K562 (cell line): ENCODE results near the gene TRAP1. TPM values are rescaled to one million over a fixed set of nuclear protein-coding genes. Genes with fewer than 3 reads are reported as not detected.

Experiments
- ATAC-seq: fragments of 200-7000 bp; cut with Tn5 transposase; 3 replicates; pipeline ENCODE4 v1.9.1; 2020; ENCODE audit warnings: moderate library complexity
- BruUV-seq: library from RNA; stranded (reverse); fragments of 400-500 nt; replicated peaks from 2 replicates; lab custom pipeline; 2021; lab: Mats Ljungman, UMichigan
- CTCF ChIA-PET: fragments of 300-600 bp; formaldehyde crosslinking; extraction: SDS; loops from one replicate; lab custom pipeline; 2021; ENCODE audit warnings: low intra/inter-chr PET ratio; lab: Yijun Ruan, JAX
- POLR2A ChIA-PET: fragments of 300-600, 350-650 bp; sonication (Branson Sonifier 250); formaldehyde crosslinking; extraction: SDS; loops from one replicate; lab custom pipeline; 2021; ENCODE audit warnings: antibody characterized with exemption, inconsistent platforms; lab: Yijun Ruan, JAX
- DNase-seq, 4 experiments: peaks; one replicate each; pipeline versions ENCODE4 v3.0.0 to v3.0.0-alpha.2; 2011 to 2018; ENCODE audit warnings: low spot score in 3 of 4, mixed read lengths in 3 of 4; ENCODE audit errors: extremely low read depth in 1 of 4
- FAIRE-seq: peaks from 2 replicates; lab custom pipeline; 2011; peaks lifted over from hg19 to GRCh38; lab: Jason Lieb, UNC
- H2AFZ ChIP-seq: 2 replicates; pipeline ENCODE4 v1.6.0; 2011; ENCODE audit warnings: low read depth, low read length, control low read depth, inconsistent platforms
- H3K27ac ChIP-seq: fragments of 200-600 bp; 3 replicates; pipeline ENCODE4 v1.8.0; 2011; ENCODE audit warnings: low read depth, mild to moderate bottlenecking, control low read depth, inconsistent platforms, low read length, moderate library complexity, mixed read lengths; ENCODE audit errors: extremely low read depth
- H3K27me3 ChIP-seq, 2 experiments: fragments of 300-600 bp in 1 of 2; 2 replicates in 1 of 2; 3 replicates in 1 of 2; pipeline versions ENCODE4 v1.6.0 to v1.8.0; 2011; ENCODE audit warnings: inconsistent platforms in 2 of 2, low read length in 2 of 2, mild to moderate bottlenecking in 1 of 2, mixed read lengths in 1 of 2, moderate library complexity in 1 of 2; ENCODE audit not compliant: control insufficient read depth in 2 of 2, insufficient read depth in 2 of 2
- H3K36me3 ChIP-seq: fragments of 300-600 bp; 3 replicates; pipeline ENCODE4 v1.8.0; 2011; ENCODE audit warnings: mild to moderate bottlenecking, low read length, inconsistent platforms; ENCODE audit not compliant: control insufficient read depth, insufficient read depth
- H3K4me1 ChIP-seq, 2 experiments: fragments of 200-600 bp in 1 of 2; replicated peaks in 1 of 2; 2 replicates in 1 of 2; 3 replicates in 1 of 2; pipeline versions ENCODE4 v1.5.1 to v1.8.0; 2011; ENCODE audit warnings: inconsistent platforms in 2 of 2, low read length in 2 of 2, mild to moderate bottlenecking in 1 of 2, mixed read lengths in 1 of 2, moderate library complexity in 1 of 2; ENCODE audit not compliant: control insufficient read depth in 2 of 2, insufficient read depth in 2 of 2
- H3K4me2 ChIP-seq: 2 replicates; pipeline ENCODE4 v1.6.1; 2011; ENCODE audit warnings: low read length, control low read depth, inconsistent platforms, mixed read lengths; ENCODE audit not compliant: insufficient read depth
- H3K4me3 ChIP-seq: fragments of 200-600 bp; sonication (generic), shearing (Covaris generic); 2 replicates; pipeline ENCODE4 v1.5.1; 2016; ENCODE audit warnings: control low read depth, inconsistent platforms
- H3K79me2 ChIP-seq: fragments of 200-600 bp; 3 replicates; pipeline ENCODE4 v1.8.0; 2011; ENCODE audit warnings: low read length, inconsistent platforms; ENCODE audit not compliant: control insufficient read depth, insufficient read depth
- H3K9ac ChIP-seq, 2 experiments: 2 replicates each; pipeline versions ENCODE4 v1.6.0 to v1.6.1; 2011; ENCODE audit warnings: low read depth in 2 of 2, low read length in 2 of 2, control low read depth in 1 of 2, inconsistent platforms in 1 of 2, mild to moderate bottlenecking in 1 of 2, mixed read lengths in 1 of 2; ENCODE audit not compliant: insufficient read depth in 1 of 2
- H3K9me1 ChIP-seq: one replicate; pipeline ENCODE4 v1.6.0; 2011; ENCODE audit warnings: inconsistent platforms, mild to moderate bottlenecking, low read length, moderate library complexity; ENCODE audit not compliant: control insufficient read depth, insufficient read depth
- H3K9me3 ChIP-seq: replicated peaks from 2 replicates; pipeline ENCODE4 v1.5.1; 2011; ENCODE audit warnings: low read depth, low read length, inconsistent platforms; ENCODE audit not compliant: control insufficient read depth, insufficient read depth
- H4K20me1 ChIP-seq: replicated peaks from 2 replicates; pipeline ENCODE4 v1.6.1; 2011; ENCODE audit warnings: low read length, inconsistent platforms, mixed read lengths; ENCODE audit not compliant: control insufficient read depth, insufficient read depth
- CEBPG ChIP-seq, 3 experiments: fragments of 200-800 bp in 1 of 3; sonication (Bioruptor generic) in 1 of 3; sonication (generic) in 1 of 3; formaldehyde crosslinking in 1 of 3; IDR thresholded peaks in 2 of 3; conservative IDR thresholded peaks in 1 of 3; 2 replicates each; pipeline versions ENCODE4 v1.6.1 to v1.8.0; 2016 to 2022; ENCODE audit warnings: missing compliant biosample characterization in 2 of 3, missing genetic modification characterization in 2 of 3, mild to moderate bottlenecking in 1 of 3, missing genetic modification reagents in 1 of 3
- FOS ChIP-seq: IDR thresholded peaks from 3 replicates; pipeline ENCODE4 v1.6.1; 2011; ENCODE audit not compliant: insufficient read length; ENCODE audit errors: extremely low read depth
- MEIS2 ChIP-seq: fragments of 450-650 bp; IDR thresholded peaks from 2 replicates; pipeline ENCODE4 v1.6.1; 2014; ENCODE audit warnings: mild to moderate bottlenecking; ENCODE audit not compliant: partially characterized antibody
- POLR2AphosphoS5 ChIP-seq: IDR thresholded peaks from 2 replicates; pipeline ENCODE4 v1.6.1; 2011; ENCODE audit warnings: mild to moderate bottlenecking, low read depth, low read length, moderate library complexity; ENCODE audit not compliant: control insufficient read depth, insufficient read depth
- ZNF77 ChIP-seq: fragments of 250-450 bp; sonication (Bioruptor Pico); IDR thresholded peaks from 2 replicates; pipeline ENCODE4 v1.5.0; 2020
- WGBS: fragments of 100-300 bp; shearing (Covaris generic); methylation state at CpG from one replicate; pipeline ENCODE4 v1.1.6; 2016; ENCODE audit warnings: low coverage, mixed read lengths; ENCODE audit not compliant: insufficient coverage; ENCODE audit errors: missing lambda C conversion rate; 5-methylcytosine and 5-hydroxymethylcytosine counted together
- in situ Hi-C: fragments of 300-500 bp; cut with MboI; formaldehyde crosslinking; loops from 4 replicates; pipeline ENCODE4 v1.15.0; 2018; ENCODE audit warnings: inconsistent platforms, mixed read lengths
- intact Hi-C: fragments of 100-400 bp; cut with micrococcal nuclease; formaldehyde crosslinking; loops from 2 replicates; pipeline ENCODE4 v1.14.2; 2022
- polyA plus RNA-seq, 8 experiments: library from polyadenylated mRNA; depleted of rRNA in 4 of 8; stranded (reverse) in 5 of 8; unstranded in 3 of 8; fragments of >200 nt; fragmentation: Nextera tagmentation in 2 of 8; fragmentation: Illumina TruSeq in 1 of 8; extraction: Ambion mirVana in 2 of 8; extraction: Trizol in 1 of 8; gene quantifications; 2 replicates each; pipeline versions ENCODE4 v1.2.1 to v1.2.3, GENCODE V29; 2011 to 2014; ENCODE audit warnings: inconsistent platforms in 1 of 8, missing spikeins in 1 of 8
- total RNA-seq, 7 experiments: library from RNA; depleted of rRNA in 6 of 7; stranded (reverse); fragments of >200 nt in 6 of 7; fragmentation: Illumina TruSeq in 2 of 7; extraction: Trizol in 2 of 7; gene quantifications; 2 replicates each; pipeline versions ENCODE4 v1.2.1 to v1.2.3, GENCODE V29; 2011 to 2021; ENCODE audit warnings: low replicate concordance in 1 of 7
- TF ChIP-seq, protein P1 (sequence below): fragments of 450-650 bp; IDR thresholded peaks from 2 replicates; pipeline ENCODE4 v1.6.1; 2016
- TF ChIP-seq, protein P2 (sequence below), 2 experiments: fragments of 450-650 bp in 1 of 2; sonication (generic) in 1 of 2; formaldehyde crosslinking in 1 of 2; IDR thresholded peaks in 1 of 2; conservative IDR thresholded peaks in 1 of 2; 2 replicates each; pipeline versions ENCODE4 v1.6.1 to v1.8.1; 2016 to 2023; ENCODE audit warnings: mild to moderate bottlenecking in 2 of 2, moderate library complexity in 2 of 2, inconsistent platforms in 1 of 2, missing genetic modification reagents in 1 of 2
- TF ChIP-seq, protein P3 (sequence below), 2 experiments: fragments of 450-650 bp in 1 of 2; sonication (generic) in 1 of 2; formaldehyde crosslinking; conservative IDR thresholded peaks; 2 replicates each; pipeline versions ENCODE4 v1.4.0 to v1.8.1; 2020 to 2022; ENCODE audit warnings: mild to moderate bottlenecking in 1 of 2, missing genetic modification reagents in 1 of 2

TRAP1 gene
- total and polyA plus RNA-seq, 9 of the 15 experiments (the other 6 are each of a cell fraction or from before 2014, with no cell fraction given), result 19.1 to 436 (median 301) TPM

DNA sequence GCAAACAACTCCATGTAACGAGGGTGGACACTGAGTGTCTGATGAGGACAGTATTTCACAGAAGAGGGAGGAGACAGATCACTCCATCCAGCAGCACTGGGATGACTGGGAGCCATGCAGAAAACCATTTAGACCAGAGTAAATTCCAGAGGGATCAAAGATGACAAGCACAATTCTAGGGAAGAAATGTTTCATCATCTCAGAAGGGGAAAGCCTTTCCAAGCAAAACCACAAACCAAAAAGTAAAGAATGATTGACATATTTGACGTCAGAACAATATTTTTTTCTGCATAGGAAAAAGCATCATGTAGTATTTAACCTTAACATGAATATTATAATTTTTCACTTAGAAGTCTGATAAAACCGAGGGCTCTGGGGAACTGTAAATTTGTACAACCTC is 58.1 kb downstream of the TRAP1 start:
- no peaks in the 10 kb centered on the region for H4K20me1 ChIP-seq
- no peaks in the 10 kb centered on the region for H3K9me1 ChIP-seq
- H3K4me1 ChIP-seq, result peaks cover 6 to 20% of the 10 kb centered on the region in 2 experiments; a peak in 4 of 5 replicates
- H2AFZ ChIP-seq, result no peak overlapping the region
- H3K9ac ChIP-seq, result no peak overlapping the region
- 48% methylated on average over 3 of the region's 3 CpGs for WGBS
- intact Hi-C loops, result no loop called here
- no peaks in the 10 kb centered on the region for H3K27me3 ChIP-seq
- FAIRE-seq (peak; percentile 54), DNase-seq (no peak), ATAC-seq (no peak)
- TF ChIP-seq, protein P1, sequence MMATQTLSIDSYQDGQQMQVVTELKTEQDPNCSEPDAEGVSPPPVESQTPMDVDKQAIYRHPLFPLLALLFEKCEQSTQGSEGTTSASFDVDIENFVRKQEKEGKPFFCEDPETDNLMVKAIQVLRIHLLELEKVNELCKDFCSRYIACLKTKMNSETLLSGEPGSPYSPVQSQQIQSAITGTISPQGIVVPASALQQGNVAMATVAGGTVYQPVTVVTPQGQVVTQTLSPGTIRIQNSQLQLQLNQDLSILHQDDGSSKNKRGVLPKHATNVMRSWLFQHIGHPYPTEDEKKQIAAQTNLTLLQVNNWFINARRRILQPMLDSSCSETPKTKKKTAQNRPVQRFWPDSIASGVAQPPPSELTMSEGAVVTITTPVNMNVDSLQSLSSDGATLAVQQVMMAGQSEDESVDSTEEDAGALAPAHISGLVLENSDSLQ, result peak; percentile 73; the same call in 1 of the 2 replicates
- TF ChIP-seq POLR2AphosphoS5 (no peak), CEBPG (CRISPR knock-in tag; IDR thresholded peaks at IDR 0.05) (no peak), CEBPG (tag; conservative IDR thresholded peaks at IDR 0.05 in 1 of 2, IDR thresholded peaks at IDR 0.05 in 1 of 2) (peak; percentile 26 to 90; a peak in 3 of 4 replicates), ZNF77 (no peak), MEIS2 (peak; percentile 76), FOS (no peak)
- TF ChIP-seq, protein P2, sequence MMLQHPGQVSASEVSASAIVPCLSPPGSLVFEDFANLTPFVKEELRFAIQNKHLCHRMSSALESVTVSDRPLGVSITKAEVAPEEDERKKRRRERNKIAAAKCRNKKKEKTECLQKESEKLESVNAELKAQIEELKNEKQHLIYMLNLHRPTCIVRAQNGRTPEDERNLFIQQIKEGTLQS (IDR thresholded peaks at IDR 0.05), result peak; percentile 52
- TF ChIP-seq, protein P2 (CRISPR knock-in tag; conservative IDR thresholded peaks at IDR 0.05), result no peak
- TF ChIP-seq, protein P3, sequence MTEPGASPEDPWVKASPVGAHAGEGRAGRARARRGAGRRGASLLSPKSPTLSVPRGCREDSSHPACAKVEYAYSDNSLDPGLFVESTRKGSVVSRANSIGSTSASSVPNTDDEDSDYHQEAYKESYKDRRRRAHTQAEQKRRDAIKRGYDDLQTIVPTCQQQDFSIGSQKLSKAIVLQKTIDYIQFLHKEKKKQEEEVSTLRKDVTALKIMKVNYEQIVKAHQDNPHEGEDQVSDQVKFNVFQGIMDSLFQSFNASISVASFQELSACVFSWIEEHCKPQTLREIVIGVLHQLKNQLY (CRISPR knock-in tag; conservative IDR thresholded peaks at IDR 0.05), result no peak
- peaks cover 96% of the 10 kb centered on the region; the same call in 2 of the 3 replicates for H3K36me3 ChIP-seq
- no peak overlapping the region for H3K4me2 ChIP-seq
- H3K27ac ChIP-seq, result no peak overlapping the region
- BruUV-seq, result no TSS peak
- H3K9me3 ChIP-seq, result no peaks in the 10 kb centered on the region
- no peaks in the 10 kb centered on the region for H3K79me2 ChIP-seq
- H3K4me3 ChIP-seq, result no peak overlapping the region
- ChIA-PET POLR2A (interaction anchor here (1.4 to 1.5 kb wide), 2 partner anchors 9 to 10 kb away, joined by 4 to 5 read pairs; no protein-coding TSS in a partner anchor), CTCF (no interaction called here)
- in situ Hi-C loops, result no loop called here
